ENCODE measurements around the gene MOV10L1.

GRCh38 chr22:50178871-50179869 lies 89.4 kb downstream of the MOV10L1 start:
- TF ChIP-seq, protein P1, sequence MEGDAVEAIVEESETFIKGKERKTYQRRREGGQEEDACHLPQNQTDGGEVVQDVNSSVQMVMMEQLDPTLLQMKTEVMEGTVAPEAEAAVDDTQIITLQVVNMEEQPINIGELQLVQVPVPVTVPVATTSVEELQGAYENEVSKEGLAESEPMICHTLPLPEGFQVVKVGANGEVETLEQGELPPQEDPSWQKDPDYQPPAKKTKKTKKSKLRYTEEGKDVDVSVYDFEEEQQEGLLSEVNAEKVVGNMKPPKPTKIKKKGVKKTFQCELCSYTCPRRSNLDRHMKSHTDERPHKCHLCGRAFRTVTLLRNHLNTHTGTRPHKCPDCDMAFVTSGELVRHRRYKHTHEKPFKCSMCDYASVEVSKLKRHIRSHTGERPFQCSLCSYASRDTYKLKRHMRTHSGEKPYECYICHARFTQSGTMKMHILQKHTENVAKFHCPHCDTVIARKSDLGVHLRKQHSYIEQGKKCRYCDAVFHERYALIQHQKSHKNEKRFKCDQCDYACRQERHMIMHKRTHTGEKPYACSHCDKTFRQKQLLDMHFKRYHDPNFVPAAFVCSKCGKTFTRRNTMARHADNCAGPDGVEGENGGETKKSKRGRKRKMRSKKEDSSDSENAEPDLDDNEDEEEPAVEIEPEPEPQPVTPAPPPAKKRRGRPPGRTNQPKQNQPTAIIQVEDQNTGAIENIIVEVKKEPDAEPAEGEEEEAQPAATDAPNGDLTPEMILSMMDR (IDR thresholded peaks at IDR 0.05; ENCODE audit: low read length), result no peak
- TF ChIP-seq EZH2 (IDR thresholded peaks at IDR 0.05; ENCODE audit: borderline replicate concordance, low read length), result no peak
